ENCODE data around the gene BEAN1.

- TF ChIP-seq ZFP30 (CRISPR knock-in tag; IDR thresholded peaks at IDR 0.05): no peak
- TF ChIP-seq POU6F1 (CRISPR knock-in tag; IDR thresholded peaks at IDR 0.05; ENCODE audit: borderline replicate concordance, low read depth): no peak
- TF ChIP-seq ZNF565 (CRISPR knock-in tag; conservative IDR thresholded peaks at IDR 0.05; ENCODE audit: low read depth): no peak
- no peak for TF ChIP-seq PATZ1 (CRISPR knock-in tag; IDR thresholded peaks at IDR 0.05; ENCODE audit: borderline replicate concordance)
- no peak for TF ChIP-seq SNAI2 (CRISPR knock-in tag; IDR thresholded peaks at IDR 0.05)
- no peak for TF ChIP-seq PPARA (CRISPR knock-in tag; IDR thresholded peaks at IDR 0.05; ENCODE audit: borderline replicate concordance)
- TF ChIP-seq TCF4 (CRISPR knock-in tag; IDR thresholded peaks at IDR 0.05; ENCODE audit: borderline replicate concordance): no peak
- no peak for TF ChIP-seq RARB (CRISPR knock-in tag; IDR thresholded peaks at IDR 0.05)
- no peak for TF ChIP-seq OSR1 (CRISPR knock-in tag; IDR thresholded peaks at IDR 0.05)
- TF ChIP-seq CSDC2 (CRISPR knock-in tag; IDR thresholded peaks at IDR 0.05): no peak
- no peak for TF ChIP-seq CREB5 (CRISPR knock-in tag; IDR thresholded peaks at IDR 0.05; ENCODE audit: low read depth)
- no peak for TF ChIP-seq ZC3H10 (CRISPR knock-in tag; IDR thresholded peaks at IDR 0.05)
- no peak for TF ChIP-seq ZNF8 (CRISPR knock-in tag; IDR thresholded peaks at IDR 0.05)
Observed at GRCh38 chr16:66430214-66430613, 3.1 kb downstream of the BEAN1 start.

All from SK-N-SH treated with all-trans-retinoic acid at 6 μM for 48 hours (cell line).